GM19452 (cell line): Measurements from ENCODE around the gene LGR6.

Source experiments
- ATAC-seq: cut with Tn5 transposase; IDR thresholded peaks from one replicate; pipeline ENCODE4 v1.9.1; 2021; ENCODE audit not compliant: unreplicated experiment

Gene LGR6

GRCh38 chr1:202367271-202367670 is 173.7 kb downstream of the LGR6 start:
- ATAC-seq: no peak
